DMS 273 treated with DMSO at 0.1 percent for 48 hours (cell line): ENCODE data around the gene SPNS2.

Experiments
- DNase-seq: peaks from one replicate; lab custom pipeline; 2025; lab: John Stamatoyannopoulos, UW

The SPNS2 gene

GRCh38 chr17:4520060-4520893, 21.6 kb downstream of the SPNS2 start:
- DNase-seq, result no peak

DNA sequence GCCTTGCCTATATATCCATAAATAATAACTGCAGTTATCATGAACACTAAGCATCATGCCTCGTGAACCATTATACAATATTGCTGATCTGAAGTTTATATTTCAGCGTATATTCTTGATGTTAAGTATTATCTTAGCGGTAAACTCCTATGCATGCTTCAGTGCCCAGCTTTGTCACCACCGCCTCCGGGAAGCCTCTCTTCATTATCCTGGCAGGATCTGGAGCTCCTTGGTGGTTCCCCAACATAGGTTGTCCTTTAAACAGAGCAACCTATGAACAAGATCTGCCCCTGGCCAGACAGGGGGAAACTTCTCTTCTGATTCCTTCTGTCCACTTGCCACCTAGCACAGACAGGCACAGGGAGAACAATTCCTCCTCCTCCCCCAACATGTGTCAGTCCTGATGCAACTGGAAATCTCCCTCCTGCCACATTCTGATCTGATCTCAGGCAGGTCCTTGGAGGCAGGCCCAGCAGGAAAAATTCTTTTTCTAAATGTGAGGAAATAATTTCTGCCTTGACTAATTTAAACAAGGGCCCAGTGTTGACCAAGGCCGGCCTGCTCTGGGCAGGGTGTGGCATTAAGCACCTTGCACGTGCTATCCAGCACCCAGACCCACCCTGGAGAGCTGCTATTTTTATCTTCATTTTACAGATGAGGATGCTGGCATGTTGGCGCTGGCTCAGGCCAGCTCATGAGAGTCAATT, 22.4 kb downstream of the SPNS2 start:
- DNase-seq, result no peak

- DNase-seq, result no peak
Measured at GRCh38 chr17:4522661-4523060, 24.0 kb downstream of the SPNS2 start.

- no peak for DNase-seq
Measured at GRCh38 chr17:4523946-4524345, 25.3 kb downstream of the SPNS2 start.

- no peak for DNase-seq
Measured at GRCh38 chr17:4525691-4526397, 27.2 kb downstream of the SPNS2 start.

- no peak for DNase-seq
Measured at GRCh38 chr17:4527134-4527533, 28.5 kb downstream of the SPNS2 start.

- DNase-seq, result no peak
Measured at GRCh38 chr17:4527566-4528125, 29.0 kb downstream of the SPNS2 start.

GRCh38 chr17:4529533-4530152, 31.0 kb downstream of the SPNS2 start:
- DNase-seq, result no peak

DNA sequence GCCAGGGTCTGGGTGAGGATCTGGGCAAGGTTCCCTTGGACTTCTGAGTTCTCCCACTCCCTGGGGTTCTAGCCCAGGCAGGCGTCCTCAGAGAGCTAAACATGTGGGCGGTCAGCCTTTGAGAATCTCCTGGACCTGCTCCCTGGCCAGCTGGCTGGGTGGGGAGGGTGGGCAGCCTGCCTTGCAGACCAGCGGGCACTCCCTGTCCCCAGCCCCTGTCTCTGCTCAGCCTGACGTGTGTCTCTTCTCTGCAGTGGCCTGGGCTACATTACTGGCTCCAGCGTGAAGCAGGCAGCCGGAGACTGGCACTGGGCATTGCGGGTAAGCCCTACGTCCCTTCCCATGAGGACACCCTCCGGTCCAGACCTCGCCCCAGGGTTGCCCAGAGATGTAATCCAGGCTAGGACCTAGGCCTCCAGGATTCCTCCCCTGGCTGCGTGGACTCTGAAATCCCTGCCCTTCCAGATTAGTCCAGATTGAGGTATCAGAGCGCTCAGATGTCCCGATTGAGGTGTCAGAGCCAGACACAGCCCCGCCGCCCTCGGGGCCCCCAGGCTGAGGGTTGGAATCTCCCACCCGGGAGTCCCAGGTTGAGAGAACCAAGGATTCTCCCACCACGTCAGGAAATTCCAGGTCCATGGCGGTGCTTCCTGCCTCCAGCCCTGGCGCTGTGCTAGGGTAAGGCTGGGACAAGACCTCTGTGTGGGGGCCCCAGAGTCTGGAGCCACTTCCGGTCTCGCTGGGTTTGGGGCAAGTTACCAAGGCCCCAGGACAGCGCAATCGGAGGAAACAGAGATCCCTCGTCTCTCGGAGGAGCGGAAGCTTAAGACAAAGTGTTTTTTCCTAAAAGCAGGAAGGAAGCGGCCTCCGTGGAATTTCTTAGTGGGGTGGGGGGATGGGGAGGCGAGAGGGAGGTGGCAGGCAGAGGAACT, 32.4 kb downstream of the SPNS2 start:
- no peak for DNase-seq

GRCh38 chr17:4531988-4532736, 33.5 kb downstream of the SPNS2 start:
- DNase-seq, result no peak

GRCh38 chr17:4532860-4533522, 34.3 kb downstream of the SPNS2 start:
- DNase-seq, result no peak

GRCh38 chr17:4533523-4534504, 35.1 kb downstream of the SPNS2 start:
- DNase-seq, result peak; percentile 41

- DNase-seq, result no peak
Measured at GRCh38 chr17:4534515-4534914, 35.8 kb downstream of the SPNS2 start.

DNA sequence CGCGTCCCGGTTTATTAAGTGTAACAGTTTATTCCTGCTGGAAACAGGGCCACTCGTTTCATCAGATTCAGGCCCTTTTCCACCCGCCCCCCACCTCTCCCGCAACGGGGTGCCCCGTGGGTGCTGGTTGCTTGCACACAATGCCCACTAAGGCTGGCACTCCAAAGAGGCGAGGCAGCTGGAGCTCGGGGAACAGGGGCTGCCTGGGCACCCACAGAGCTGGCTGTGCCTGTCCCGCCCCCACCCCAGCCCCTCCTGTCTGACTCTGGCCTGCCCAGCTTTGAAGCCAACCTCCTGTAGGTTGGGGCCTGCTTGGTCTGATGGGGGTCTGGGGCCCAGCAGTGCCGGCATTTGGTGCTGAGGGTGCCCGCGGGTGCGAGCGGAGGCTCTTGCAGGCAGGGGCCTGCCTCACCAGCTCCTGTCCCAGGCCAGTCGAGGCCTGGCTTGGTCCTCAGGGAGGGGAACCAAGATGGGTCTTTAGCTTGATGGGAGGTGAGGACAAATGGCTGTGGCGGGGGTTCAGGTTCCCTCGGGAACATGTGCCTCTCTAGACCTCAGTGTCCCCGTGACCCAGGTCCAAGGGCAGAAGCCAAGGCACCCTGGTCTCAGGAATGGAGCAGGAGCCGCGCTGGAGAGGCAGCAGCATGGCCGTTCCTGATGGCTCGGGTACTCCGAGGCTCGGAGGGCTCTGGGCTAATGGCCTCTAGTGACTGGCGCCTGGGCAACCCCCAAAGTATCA, 36.4 kb downstream of the SPNS2 start:
- DNase-seq, result no peak

DNA sequence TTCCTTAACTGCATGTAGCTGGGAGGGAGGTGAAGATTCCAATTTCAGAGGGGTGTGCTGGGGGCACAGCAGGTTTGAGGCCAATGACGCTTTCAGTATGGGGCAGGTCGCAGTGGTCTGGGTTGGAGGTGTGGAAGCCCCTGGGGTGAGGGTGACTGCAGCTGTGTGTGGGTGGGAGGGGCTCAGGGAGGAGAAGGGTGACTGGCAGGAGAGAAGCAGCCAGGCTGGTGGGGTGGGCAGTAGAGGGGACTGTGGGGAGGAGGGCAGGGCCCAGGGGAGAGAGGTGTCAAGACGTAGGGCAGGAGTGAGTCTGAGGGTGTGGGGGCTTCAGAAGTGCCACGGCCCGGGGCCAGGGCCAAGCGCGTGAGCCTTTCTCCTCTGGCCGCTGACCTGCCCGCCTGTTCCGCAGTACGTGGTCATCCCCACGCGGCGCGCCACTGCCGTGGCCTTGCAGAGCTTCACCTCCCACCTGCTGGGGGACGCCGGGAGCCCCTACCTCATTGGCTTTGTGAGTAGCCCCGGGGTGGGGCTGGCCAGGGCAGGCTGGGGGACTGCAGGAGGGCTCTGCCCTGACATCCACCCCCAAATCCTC, 37.1 kb downstream of the SPNS2 start:
- DNase-seq, result no peak

DNA sequence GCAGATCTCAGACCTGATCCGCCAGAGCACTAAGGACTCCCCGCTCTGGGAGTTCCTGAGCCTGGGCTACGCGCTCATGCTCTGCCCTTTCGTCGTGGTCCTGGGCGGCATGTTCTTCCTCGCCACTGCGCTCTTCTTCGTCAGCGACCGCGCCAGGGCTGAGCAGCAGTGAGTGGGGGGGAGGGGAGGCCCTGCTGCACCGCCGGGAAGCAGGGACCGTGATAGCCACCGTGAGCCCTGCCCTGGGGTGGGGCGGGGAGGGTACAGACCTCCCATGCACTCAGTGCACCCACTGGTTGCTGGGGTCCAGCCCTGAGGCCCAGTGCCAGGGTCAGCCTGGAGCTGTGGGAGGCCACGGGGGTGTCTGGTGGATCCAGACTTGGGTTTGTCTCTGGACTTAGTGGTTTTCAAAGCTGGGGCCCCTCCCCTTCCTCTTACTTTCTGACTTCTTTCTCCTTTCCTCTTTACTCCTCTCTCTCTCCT, 37.6 kb downstream of the SPNS2 start:
- DNase-seq, result no peak

DNA sequence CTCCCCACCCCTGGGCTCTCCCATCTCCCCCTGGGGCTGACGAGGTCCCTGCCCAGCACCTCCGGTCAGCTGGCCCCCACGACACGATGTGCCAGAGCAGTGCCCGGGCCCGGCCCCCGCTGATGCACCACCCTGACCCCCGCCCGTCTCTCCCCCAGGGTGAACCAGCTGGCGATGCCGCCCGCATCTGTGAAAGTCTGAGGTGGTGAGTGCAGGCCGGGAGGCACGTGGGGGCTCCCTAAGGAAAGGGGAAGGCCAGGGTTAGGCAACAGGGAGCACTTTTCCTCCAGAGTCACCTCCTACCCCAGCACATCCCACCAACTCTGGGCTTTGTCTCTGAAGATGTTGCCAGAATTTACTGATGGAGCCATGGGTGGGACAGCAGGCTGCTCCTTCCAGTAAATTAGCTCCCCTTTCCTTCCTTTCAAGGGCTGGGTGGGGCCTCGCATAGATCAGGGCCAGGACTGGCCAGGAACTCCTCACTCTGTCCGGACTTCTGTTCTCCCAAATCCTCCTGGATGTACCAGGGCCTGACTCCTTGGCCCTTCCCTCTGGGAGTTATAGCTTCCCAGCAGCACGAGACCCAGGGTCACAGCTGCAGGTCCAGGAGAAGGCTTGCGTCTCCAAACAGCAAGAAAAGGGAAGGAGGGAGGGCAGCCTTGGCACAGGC, 38.2 kb downstream of the SPNS2 start:
- no peak for DNase-seq
